Measurements from ENCODE around the gene CCDC148. TPM values are rescaled to one million over a fixed set of nuclear protein-coding genes. Genes with fewer than 3 reads are reported as not detected.

Gene CCDC148
- total and polyA plus RNA-seq, 5 donors from 2014 or later = not detected

GRCh38 chr2:158325031-158325781, 131.3 kb downstream of the CCDC148 start:
- H3K9me3 Mint-ChIP-seq = peaks cover 0 to 8% (median 0%) of the 10 kb centered on the region in 7 donors
- no peaks in the 10 kb centered on the region for H3K4me1 Mint-ChIP-seq
- no peak overlapping the region for H3K27ac ChIP-seq (ENCODE audit: insufficient read depth, low read length, poor library complexity, severe bottlenecking)
- no peaks in the 10 kb centered on the region for H3K36me3 Mint-ChIP-seq
- no peak overlapping the region for H3K4me3 Mint-ChIP-seq
- no peak overlapping the region for H3K27ac Mint-ChIP-seq
- H3K27me3 Mint-ChIP-seq = no peaks in the 10 kb centered on the region
- H3K9me3 ChIP-seq (ENCODE audit: control insufficient read depth in 2 of 2, low read length in 2 of 2) = peaks cover 0 to 4% of the 10 kb centered on the region in 2 experiments
- no peaks in the 10 kb centered on the region for H3K36me3 ChIP-seq (ENCODE audit: control insufficient read depth, insufficient read depth, low read length)
- H3K4me3 ChIP-seq (ENCODE audit: low read depth, low read length) = no peak overlapping the region
- no peaks in the 10 kb centered on the region for H3K4me1 ChIP-seq (ENCODE audit: control insufficient read depth, insufficient read depth, low read length, poor library complexity, severe bottlenecking)
- H3K27me3 ChIP-seq (ENCODE audit: control insufficient read depth, insufficient read depth, low read length) = no peaks in the 10 kb centered on the region
- no peak for ATAC-seq (ENCODE audit: low read depth in 2 of 2)
- no peak for DNase-seq

- peaks cover 4% of the 10 kb centered on the region for H3K27me3 Mint-ChIP-seq
- no peak overlapping the region for H3K27ac Mint-ChIP-seq
- ATAC-seq (ENCODE audit: low read depth in 2 of 2) = no peak
- Histone ChIP-seq H3K9me3 (ENCODE audit: control insufficient read depth in 2 of 2, low read length in 2 of 2) (peaks cover 0 to 4% of the 10 kb centered on the region in 2 experiments), H3K4me1 (ENCODE audit: control insufficient read depth, insufficient read depth, low read length, poor library complexity, severe bottlenecking) (no peaks in the 10 kb centered on the region), H3K27ac (ENCODE audit: insufficient read depth, low read length, poor library complexity, severe bottlenecking) (no peak overlapping the region), H3K36me3 (ENCODE audit: control insufficient read depth, insufficient read depth, low read length) (no peaks in the 10 kb centered on the region), H3K4me3 (ENCODE audit: low read depth, low read length) (no peak overlapping the region), H3K27me3 (ENCODE audit: control insufficient read depth, insufficient read depth, low read length) (no peaks in the 10 kb centered on the region)
- H3K4me1 Mint-ChIP-seq = no peaks in the 10 kb centered on the region
- H3K4me3 Mint-ChIP-seq = no peak overlapping the region
- DNase-seq = no peak
- no peaks in the 10 kb centered on the region for H3K36me3 Mint-ChIP-seq
- H3K9me3 Mint-ChIP-seq = peaks cover 0 to 4% (median 0%) of the 10 kb centered on the region in 7 donors
Observed at GRCh38 chr2:158323381-158323780, 133.2 kb downstream of the CCDC148 start.

- no peak for DNase-seq
- H3K4me3 Mint-ChIP-seq = no peak overlapping the region
- Histone ChIP-seq H3K9me3 (ENCODE audit: control insufficient read depth in 2 of 2, low read length in 2 of 2) (no peaks in the 10 kb centered on the region), H3K4me1 (ENCODE audit: control insufficient read depth, insufficient read depth, low read length, poor library complexity, severe bottlenecking) (no peaks in the 10 kb centered on the region), H3K27ac (ENCODE audit: insufficient read depth, low read length, poor library complexity, severe bottlenecking) (no peak overlapping the region), H3K27me3 (ENCODE audit: control insufficient read depth, insufficient read depth, low read length) (peaks cover 2% of the 10 kb centered on the region), H3K36me3 (ENCODE audit: control insufficient read depth, insufficient read depth, low read length) (no peaks in the 10 kb centered on the region), H3K4me3 (ENCODE audit: low read depth, low read length) (no peak overlapping the region)
- H3K36me3 Mint-ChIP-seq = no peaks in the 10 kb centered on the region
- H3K27ac Mint-ChIP-seq = no peak overlapping the region
- H3K9me3 Mint-ChIP-seq = no peaks in the 10 kb centered on the region
- H3K4me1 Mint-ChIP-seq = no peaks in the 10 kb centered on the region
- H3K27me3 Mint-ChIP-seq = peaks cover 8% of the 10 kb centered on the region
- ATAC-seq (ENCODE audit: low read depth in 2 of 2) = no peak
Observed at GRCh38 chr2:158321264-158321663, 135.3 kb downstream of the CCDC148 start.

DNA sequence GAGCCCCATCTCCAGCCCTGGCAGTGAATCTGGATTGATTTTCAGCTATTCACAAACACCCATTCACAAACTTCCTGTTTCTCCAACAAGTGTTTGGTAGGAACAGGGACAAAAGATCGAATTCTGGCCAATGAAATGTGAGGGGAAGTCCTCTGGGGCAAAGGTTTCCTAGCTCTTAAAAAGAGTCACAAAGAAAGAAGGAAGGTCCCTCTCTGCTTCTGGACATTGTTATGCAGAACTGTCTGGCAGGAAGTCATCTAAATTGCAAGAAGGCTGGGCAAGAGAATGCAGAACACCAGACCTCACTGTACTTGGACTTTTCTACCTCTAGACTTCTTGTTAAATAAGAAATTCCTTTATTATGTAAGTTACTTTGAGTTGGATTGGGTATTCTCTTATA, 137.3 kb downstream of the CCDC148 start:
- H3K27ac ChIP-seq (ENCODE audit: insufficient read depth, low read length, poor library complexity, severe bottlenecking) = no peak overlapping the region
- no peak for ATAC-seq (ENCODE audit: low read depth in 2 of 2)
- H3K9me3 ChIP-seq (ENCODE audit: control insufficient read depth in 2 of 2, low read length in 2 of 2) = no peaks in the 10 kb centered on the region
- Mint-ChIP-seq H3K27me3 (peaks cover 13% of the 10 kb centered on the region), H3K36me3 (no peaks in the 10 kb centered on the region), H3K27ac (peak overlapping the region in 1 of 3 donors; percentile 63), H3K4me1 (no peaks in the 10 kb centered on the region), H3K4me3 (no peak overlapping the region), H3K9me3 (no peaks in the 10 kb centered on the region)
- H3K4me1 ChIP-seq (ENCODE audit: control insufficient read depth, insufficient read depth, low read length, poor library complexity, severe bottlenecking) = no peaks in the 10 kb centered on the region
- H3K4me3 ChIP-seq (ENCODE audit: low read depth, low read length) = no peak overlapping the region
- peaks cover 2% of the 10 kb centered on the region for H3K27me3 ChIP-seq (ENCODE audit: control insufficient read depth, insufficient read depth, low read length)
- DNase-seq = no peak
- H3K36me3 ChIP-seq (ENCODE audit: control insufficient read depth, insufficient read depth, low read length) = no peaks in the 10 kb centered on the region

GRCh38 chr2:158317642-158318041, 138.9 kb downstream of the CCDC148 start:
- peaks cover 13% of the 10 kb centered on the region for H3K27me3 Mint-ChIP-seq
- no peaks in the 10 kb centered on the region for H3K9me3 Mint-ChIP-seq
- no peaks in the 10 kb centered on the region for H3K36me3 ChIP-seq (ENCODE audit: control insufficient read depth, insufficient read depth, low read length)
- no peak overlapping the region for H3K4me3 Mint-ChIP-seq
- no peak overlapping the region for H3K27ac Mint-ChIP-seq
- ATAC-seq (ENCODE audit: low read depth in 2 of 2) = no peak
- no peaks in the 10 kb centered on the region for H3K4me1 ChIP-seq (ENCODE audit: control insufficient read depth, insufficient read depth, low read length, poor library complexity, severe bottlenecking)
- H3K4me3 ChIP-seq (ENCODE audit: low read depth, low read length) = no peak overlapping the region
- no peaks in the 10 kb centered on the region for H3K4me1 Mint-ChIP-seq
- H3K27ac ChIP-seq (ENCODE audit: insufficient read depth, low read length, poor library complexity, severe bottlenecking) = no peak overlapping the region
- H3K36me3 Mint-ChIP-seq = no peaks in the 10 kb centered on the region
- no peaks in the 10 kb centered on the region for H3K9me3 ChIP-seq (ENCODE audit: control insufficient read depth in 2 of 2, low read length in 2 of 2)
- peaks cover 2% of the 10 kb centered on the region for H3K27me3 ChIP-seq (ENCODE audit: control insufficient read depth, insufficient read depth, low read length)
- DNase-seq = no peak

- ATAC-seq (ENCODE audit: low read depth in 2 of 2) = no peak
- H3K27ac ChIP-seq (ENCODE audit: insufficient read depth, low read length, poor library complexity, severe bottlenecking) = no peak overlapping the region
- H3K9me3 Mint-ChIP-seq = peaks cover 0 to 1% (median 0%) of the 10 kb centered on the region in 7 donors
Observed at GRCh38 chr2:158315803-158316414, 140.6 kb downstream of the CCDC148 start.

DNA sequence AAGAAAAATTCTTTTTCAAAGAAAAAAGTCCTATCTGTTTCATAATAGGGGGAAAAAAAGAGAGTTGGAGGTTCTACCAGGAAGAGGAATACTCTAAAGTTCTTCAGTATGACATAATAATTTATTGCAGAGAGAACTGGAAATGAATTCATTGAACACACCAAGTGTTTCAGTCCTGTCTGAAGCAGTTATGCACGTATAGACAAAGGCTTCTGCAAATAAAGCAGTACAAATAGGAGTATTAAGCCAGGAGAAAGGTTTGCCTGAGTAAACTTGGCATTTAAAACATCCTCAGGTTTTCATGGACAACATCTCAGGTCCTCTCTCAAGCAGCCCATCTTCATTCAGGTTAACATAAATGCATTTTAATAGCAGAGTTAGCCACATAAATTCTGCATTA, 141.6 kb downstream of the CCDC148 start:
- Histone ChIP-seq H3K27me3 (ENCODE audit: control insufficient read depth, insufficient read depth, low read length) (peaks cover 2% of the 10 kb centered on the region), H3K36me3 (ENCODE audit: control insufficient read depth, insufficient read depth, low read length) (no peaks in the 10 kb centered on the region), H3K4me3 (ENCODE audit: low read depth, low read length) (no peak overlapping the region), H3K9me3 (ENCODE audit: control insufficient read depth in 2 of 2, low read length in 2 of 2) (no peaks in the 10 kb centered on the region), H3K4me1 (ENCODE audit: control insufficient read depth, insufficient read depth, low read length, poor library complexity, severe bottlenecking) (no peaks in the 10 kb centered on the region), H3K27ac (ENCODE audit: insufficient read depth, low read length, poor library complexity, severe bottlenecking) (no peak overlapping the region)
- ATAC-seq (ENCODE audit: low read depth in 2 of 2) (no peak), DNase-seq (no peak)
- Mint-ChIP-seq H3K9me3 (peaks cover 0 to 1% (median 0%) of the 10 kb centered on the region in 7 donors), H3K4me3 (no peak overlapping the region), H3K36me3 (no peaks in the 10 kb centered on the region), H3K27ac (no peak overlapping the region), H3K27me3 (peaks cover 13% of the 10 kb centered on the region), H3K4me1 (no peaks in the 10 kb centered on the region)

More at GRCh38 chr2:158315803-158316414, 140.6 kb downstream of the CCDC148 start:
- Histone ChIP-seq H3K27me3 (ENCODE audit: control insufficient read depth, insufficient read depth, low read length) (peaks cover 2% of the 10 kb centered on the region), H3K36me3 (ENCODE audit: control insufficient read depth, insufficient read depth, low read length) (no peaks in the 10 kb centered on the region), H3K4me1 (ENCODE audit: control insufficient read depth, insufficient read depth, low read length, poor library complexity, severe bottlenecking) (no peaks in the 10 kb centered on the region), H3K4me3 (ENCODE audit: low read depth, low read length) (no peak overlapping the region), H3K9me3 (ENCODE audit: control insufficient read depth in 2 of 2, low read length in 2 of 2) (no peaks in the 10 kb centered on the region)
- Mint-ChIP-seq H3K4me1 (no peaks in the 10 kb centered on the region), H3K36me3 (no peaks in the 10 kb centered on the region), H3K27me3 (peaks cover 13% of the 10 kb centered on the region), H3K27ac (no peak overlapping the region), H3K4me3 (no peak overlapping the region)
- DNase-seq = no peak

- Histone ChIP-seq H3K4me1 (ENCODE audit: control insufficient read depth, insufficient read depth, low read length, poor library complexity, severe bottlenecking) (no peaks in the 10 kb centered on the region), H3K9me3 (ENCODE audit: control insufficient read depth in 2 of 2, low read length in 2 of 2) (no peaks in the 10 kb centered on the region), H3K4me3 (ENCODE audit: low read depth, low read length) (no peak overlapping the region), H3K36me3 (ENCODE audit: control insufficient read depth, insufficient read depth, low read length) (no peaks in the 10 kb centered on the region), H3K27ac (ENCODE audit: insufficient read depth, low read length, poor library complexity, severe bottlenecking) (no peak overlapping the region), H3K27me3 (ENCODE audit: control insufficient read depth, insufficient read depth, low read length) (peaks cover 2% of the 10 kb centered on the region)
- DNase-seq = no peak
- Mint-ChIP-seq H3K27ac (no peak overlapping the region), H3K9me3 (peaks cover 0 to 1% (median 0%) of the 10 kb centered on the region in 7 donors), H3K4me1 (no peaks in the 10 kb centered on the region), H3K36me3 (no peaks in the 10 kb centered on the region), H3K4me3 (no peak overlapping the region), H3K27me3 (peaks cover 11% of the 10 kb centered on the region)
- ATAC-seq (ENCODE audit: low read depth in 2 of 2) = no peak
Observed at GRCh38 chr2:158313734-158314133, 142.8 kb downstream of the CCDC148 start.

Measured in CD4-positive, CD25-positive, alpha-beta regulatory T cell (primary cell).